Endothelial cell of umbilical vein (primary cell): ENCODE results near the gene ZNF490. TPM values are rescaled to one million over a fixed set of nuclear protein-coding genes. Genes with fewer than 3 reads are reported as not detected.

Source experiments
- BruUV-seq: library from RNA; stranded (reverse); fragments of 400-500 nt; replicated peaks from 2 replicates; lab custom pipeline; 2021; lab: Mats Ljungman, UMichigan
- CTCF ChIA-PET: fragments of 300-600, 350-600 bp; sonication (Branson Sonifier 250); formaldehyde crosslinking; loops from one replicate; lab custom pipeline; 2021; ENCODE audit warnings: antibody characterized with exemption, inconsistent platforms; lab: Charles Lee
- POLR2A ChIA-PET: fragments of 300-600, 350-600 bp; sonication (Branson Sonifier 250); formaldehyde crosslinking; loops from one replicate; lab custom pipeline; 2021; ENCODE audit warnings: antibody characterized with exemption, inconsistent platforms; lab: Charles Lee
- DNase-seq: peaks from one replicate; pipeline ENCODE4 v3.0.0-alpha.2; 2011; ENCODE audit warnings: low read depth, low spot score
- FAIRE-seq: peaks from 2 replicates; lab custom pipeline; 2011; peaks lifted over from hg19 to GRCh38; lab: Jason Lieb, UNC
- H2AFZ ChIP-seq: 2 replicates; pipeline ENCODE4 v1.6.0; 2012; ENCODE audit warnings: low read depth, low read length, control low read depth, inconsistent platforms
- H3K27ac ChIP-seq: 2 replicates; pipeline ENCODE4 v1.5.1; 2011; ENCODE audit warnings: low read depth, mild to moderate bottlenecking, control low read depth, low read length, moderate library complexity; ENCODE audit not compliant: insufficient read depth
- H3K27me3 ChIP-seq, 2 experiments: 2 replicates each; pipeline versions ENCODE4 v1.6.0 to v1.6.1; 2011; ENCODE audit warnings: low read length in 2 of 2, mixed read lengths in 1 of 2; ENCODE audit not compliant: control insufficient read depth in 2 of 2, insufficient read depth in 2 of 2
- H3K36me3 ChIP-seq, 2 experiments: 2 replicates in 1 of 2; 3 replicates in 1 of 2; pipeline ENCODE4 v1.5.1; 2011; ENCODE audit warnings: low read length in 2 of 2, mild to moderate bottlenecking in 1 of 2, moderate library complexity in 1 of 2; ENCODE audit not compliant: control insufficient read depth in 2 of 2, insufficient read depth in 2 of 2; ENCODE audit errors: extremely low read depth in 1 of 2
- H3K4me1 ChIP-seq: 3 replicates; pipeline ENCODE4 v1.5.1; 2011; ENCODE audit warnings: mild to moderate bottlenecking, low read length; ENCODE audit not compliant: control insufficient read depth, insufficient read depth; ENCODE audit errors: extremely low read depth
- H3K4me2 ChIP-seq: 2 replicates; pipeline ENCODE4 v1.6.1; 2011; ENCODE audit warnings: low read length, control low read depth, mixed read lengths; ENCODE audit not compliant: insufficient read depth
- H3K4me3 ChIP-seq, 3 experiments: fragments of 200-600 bp in 1 of 3; sonication (generic), shearing (Covaris generic) in 1 of 3; replicated peaks in 1 of 3; 2 replicates each; pipeline ENCODE4 v1.5.1; 2011 to 2016; ENCODE audit warnings: control low read depth in 3 of 3, low read length in 3 of 3, mild to moderate bottlenecking in 2 of 3, inconsistent platforms in 1 of 3, low read depth in 1 of 3, moderate library complexity in 1 of 3; ENCODE audit not compliant: insufficient read depth in 1 of 3
- H3K79me2 ChIP-seq: 2 replicates; pipeline ENCODE4 v1.6.0; 2012; ENCODE audit warnings: low read length, inconsistent platforms; ENCODE audit not compliant: control insufficient read depth, insufficient read depth
- H3K9ac ChIP-seq: replicated peaks from 2 replicates; pipeline ENCODE3; 2011; ENCODE audit warnings: low read length, control low read depth; ENCODE audit not compliant: insufficient read depth; ENCODE audit errors: extremely low read depth
- H3K9me1 ChIP-seq: replicated peaks from 3 replicates; pipeline ENCODE4 v1.6.0; 2011; ENCODE audit warnings: mild to moderate bottlenecking, low read length; ENCODE audit not compliant: control insufficient read depth, insufficient read depth; ENCODE audit errors: extremely low read depth
- H3K9me3 ChIP-seq: replicated peaks from 2 replicates; pipeline ENCODE4 v1.5.1; 2012; ENCODE audit warnings: low read length, inconsistent platforms; ENCODE audit not compliant: control insufficient read depth, insufficient read depth
- H4K20me1 ChIP-seq: replicated peaks from 2 replicates; pipeline ENCODE3; 2011; ENCODE audit warnings: mild to moderate bottlenecking, low read length; ENCODE audit not compliant: control insufficient read depth, insufficient read depth; ENCODE audit errors: extremely low read depth
- EZH2 ChIP-seq: IDR thresholded peaks from 2 replicates; pipeline ENCODE4 v1.6.1; 2012; ENCODE audit warnings: borderline replicate concordance, low read depth, mild to moderate bottlenecking, moderate library complexity, low read length, inconsistent platforms; ENCODE audit not compliant: severe bottlenecking
- FOS ChIP-seq: IDR thresholded peaks from 2 replicates; pipeline ENCODE4 v1.6.1; 2011; ENCODE audit warnings: mild to moderate bottlenecking, low read length, moderate library complexity, borderline replicate concordance; ENCODE audit not compliant: insufficient read depth
- GATA2 ChIP-seq: IDR thresholded peaks from 2 replicates; pipeline ENCODE4 v1.7.0; 2011; ENCODE audit warnings: low read depth, mild to moderate bottlenecking, moderate library complexity, mixed read lengths, low read length; ENCODE audit not compliant: insufficient read length, insufficient read depth
- JUN ChIP-seq: IDR thresholded peaks from 2 replicates; pipeline ENCODE4 v1.6.1; 2011; ENCODE audit warnings: borderline replicate concordance, low read depth; ENCODE audit not compliant: insufficient read length, insufficient read depth
- MYC ChIP-seq: IDR thresholded peaks from one replicate; pipeline ENCODE4 v1.6.1; 2011; ENCODE audit warnings: mild to moderate bottlenecking, low read depth, low read length
- POLR2A ChIP-seq: IDR thresholded peaks from 2 replicates; pipeline ENCODE4 v1.6.1; 2012; ENCODE audit warnings: low read depth, mild to moderate bottlenecking, control low read depth, low read length
- POLR2AphosphoS5 ChIP-seq: IDR thresholded peaks from 2 replicates; pipeline ENCODE4 v1.6.1; 2012; ENCODE audit warnings: low read depth, mild to moderate bottlenecking, control low read depth, low read length, moderate library complexity; ENCODE audit not compliant: insufficient read depth
- dilution Hi-C: fragments of 300-500 bp; cut with MboI; formaldehyde crosslinking; loops from one replicate; pipeline ENCODE4 v1.15.0; 2019; ENCODE audit warnings: low sequenced_read_pairs; ENCODE audit not compliant: extremely low pct_ligation_motif_present
- intact Hi-C: fragments of 100-400 bp; cut with micrococcal nuclease; formaldehyde crosslinking; loops from one replicate; pipeline ENCODE4 v1.10.0; 2022
- polyA plus RNA-seq, 4 experiments: library from polyadenylated mRNA; depleted of rRNA in 3 of 4; stranded (reverse) in 3 of 4; unstranded in 1 of 4; fragments of >200 nt; gene quantifications; 2 replicates each; pipeline versions ENCODE4 v1.2.1 to v1.2.3, GENCODE V29; 2011 to 2012; ENCODE audit warnings: missing spikeins in 1 of 4
- total RNA-seq: library from RNA; stranded (reverse); gene quantifications from 2 replicates; pipeline ENCODE4 v1.2.3, GENCODE V29; 2021
- TF ChIP-seq, protein P1 (sequence below): IDR thresholded peaks from 2 replicates; pipeline ENCODE4 v1.6.1; 2011; ENCODE audit not compliant: insufficient read depth, insufficient read length

Gene ZNF490
- total and polyA plus RNA-seq, 2 donors (not counting 3 experiments of a cell fraction or from before 2014, with no cell fraction given), result 1.4 to 5.7 TPM

GRCh38 chr19:12606796-12607195 lies 3.8 kb downstream of the ZNF490 start:
- Histone ChIP-seq H3K4me2 (no peak overlapping the region), H3K27ac (no peak overlapping the region), H3K4me3 (no peak overlapping the region), H3K27me3 (no peaks in the 10 kb centered on the region), H3K79me2 (peaks cover 12% of the 10 kb centered on the region), H3K9me3 (no peaks in the 10 kb centered on the region), H3K36me3 (peaks cover 0 to 7% of the 10 kb centered on the region in 2 experiments), H3K9ac (no peak overlapping the region), H2AFZ (no peak overlapping the region), H3K9me1 (no peaks in the 10 kb centered on the region), H4K20me1 (no peaks in the 10 kb centered on the region), H3K4me1 (peaks cover 9% of the 10 kb centered on the region)
- no TSS peak for BruUV-seq
- DNase-seq, result no peak
- dilution Hi-C loops, result no loop called here
- POLR2A ChIA-PET, result no interaction called here
- TF ChIP-seq JUN, result no peak
- no peak for TF ChIP-seq FOS
- TF ChIP-seq, protein P1, sequence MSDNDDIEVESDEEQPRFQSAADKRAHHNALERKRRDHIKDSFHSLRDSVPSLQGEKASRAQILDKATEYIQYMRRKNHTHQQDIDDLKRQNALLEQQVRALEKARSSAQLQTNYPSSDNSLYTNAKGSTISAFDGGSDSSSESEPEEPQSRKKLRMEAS, result no peak
- TF ChIP-seq MYC, result no peak
- TF ChIP-seq EZH2, result no peak
- TF ChIP-seq POLR2AphosphoS5, result no peak
- no peak for TF ChIP-seq GATA2
- intact Hi-C loops, result no loop called here
- CTCF ChIA-PET, result no interaction called here
- no peak for FAIRE-seq

DNA sequence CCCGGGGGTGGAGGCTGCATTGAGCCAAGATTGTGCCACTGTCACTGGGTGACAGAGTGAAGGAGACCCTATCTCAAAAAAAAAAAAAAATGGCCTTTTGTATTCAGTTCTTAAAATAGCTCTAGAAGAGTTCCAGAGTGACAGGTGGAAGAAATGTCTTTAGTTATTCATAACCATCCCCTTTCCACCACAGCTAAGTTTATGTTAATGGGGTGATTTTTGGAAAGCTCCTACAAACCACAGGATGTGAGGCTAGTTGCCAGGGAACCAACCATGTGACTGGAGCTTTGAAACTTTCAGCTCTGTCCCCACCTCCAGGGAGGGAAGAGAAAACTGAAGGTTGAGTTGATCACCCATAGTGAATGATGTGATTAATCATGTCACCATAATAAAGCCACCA lies 6.9 kb downstream of the ZNF490 start:
- no peak overlapping the region for H2AFZ ChIP-seq
- ChIA-PET CTCF (interaction anchor here (1.4 kb wide), 1 partner anchor 36 kb away, joined by 3 read pairs; no protein-coding TSS in a partner anchor), POLR2A (no interaction called here)
- H3K27me3 ChIP-seq, result no peaks in the 10 kb centered on the region
- no peak for FAIRE-seq
- H3K9me1 ChIP-seq, result no peaks in the 10 kb centered on the region
- no peaks in the 10 kb centered on the region for H4K20me1 ChIP-seq
- H3K4me2 ChIP-seq, result no peak overlapping the region
- H3K4me1 ChIP-seq, result no peaks in the 10 kb centered on the region
- dilution Hi-C loops (no loop called here), intact Hi-C loops (no loop called here)
- no peaks in the 10 kb centered on the region for H3K9me3 ChIP-seq
- TF ChIP-seq POLR2A, result no peak
- no peak for TF ChIP-seq JUN
- no peak for TF ChIP-seq FOS
- no peak for TF ChIP-seq EZH2
- H3K4me3 ChIP-seq, result no peak overlapping the region
- BruUV-seq, result no TSS peak
- no peak overlapping the region for H3K27ac ChIP-seq
- peaks cover 0 to 5% of the 10 kb centered on the region in 2 experiments for H3K36me3 ChIP-seq
- H3K9ac ChIP-seq, result no peak overlapping the region
- DNase-seq, result no peak
- no peaks in the 10 kb centered on the region for H3K79me2 ChIP-seq
